B cell (primary cell): Measurements from ENCODE around the gene HIPK4. TPM values are rescaled to one million over a fixed set of nuclear protein-coding genes. Genes with fewer than 3 reads are reported as not detected.
"Not testable (repeated sequence)": the region's sequence is repeated elsewhere in the genome, so short reads cannot be mapped to it uniquely, and the experiment has no call there.

Experiments
- ATAC-seq: fragments of 200-7000 bp; cut with Tn5 transposase; one replicate; pipeline ENCODE4 v1.10.0; 2021; ENCODE audit warnings: low read depth, mild to moderate bottlenecking, moderate number of reproducible peaks, moderate library complexity
- CTCF ChIA-PET: fragments of 350-600 bp; sonication (Branson Sonifier 250); formaldehyde crosslinking; loops from one replicate; lab custom pipeline; 2021; ENCODE audit warnings: antibody characterized with exemption, inconsistent platforms; lab: Charles Lee
- POLR2A ChIA-PET: fragments of 350-600 bp; sonication (Branson Sonifier 250); formaldehyde crosslinking; loops from one replicate; lab custom pipeline; 2021; ENCODE audit warnings: antibody characterized with exemption; lab: Charles Lee
- DNase-seq: peaks from one replicate; pipeline ENCODE4 v3.0.0; 2013
- H2AFZ ChIP-seq: 2 replicates; pipeline ENCODE4 v1.6.1; 2012; ENCODE audit warnings: mild to moderate bottlenecking, low read depth, low read length; ENCODE audit not compliant: insufficient read depth, poor library complexity, severe bottlenecking
- H3K27ac ChIP-seq, 2 donors: 1 replicate in 1 of 2; 2 replicates in 1 of 2; pipeline ENCODE4 v1.5.1; 2012 to 2013; ENCODE audit warnings: low read length in 2 of 2, mild to moderate bottlenecking in 2 of 2, moderate library complexity in 1 of 2
- H3K27me3 ChIP-seq, 4 experiments: fragments of 200-600 bp in 1 of 4; sonication (generic) in 1 of 4; replicated peaks in 1 of 4; 1 replicate in 2 of 4; 2 replicates in 2 of 4; pipeline versions ENCODE4 v1.6.1 to v1.7.0; 2013 to 2016; ENCODE audit warnings: low read length in 3 of 4, mild to moderate bottlenecking in 2 of 4, mixed read lengths in 1 of 4, moderate library complexity in 1 of 4; ENCODE audit not compliant: insufficient read depth in 4 of 4, control insufficient read depth in 3 of 4; ENCODE audit errors: control extremely low read depth in 1 of 4
- H3K36me3 ChIP-seq, 2 experiments: replicated peaks in 1 of 2; 1 replicate in 1 of 2; 2 replicates in 1 of 2; pipeline versions ENCODE4 v1.6.1 to v1.7.1; 2013; ENCODE audit warnings: low read length in 1 of 2; ENCODE audit not compliant: insufficient read depth in 2 of 2, control insufficient read depth in 1 of 2; ENCODE audit errors: control extremely low read depth in 1 of 2, extremely low read depth in 1 of 2
- H3K4me1 ChIP-seq, 2 donors: fragments of 200-600 bp in 1 of 2; sonication (generic) in 1 of 2; 1 replicate in 1 of 2; 2 replicates in 1 of 2; pipeline versions ENCODE4 v1.5.1 to v1.6.1; 2013 to 2017; ENCODE audit warnings: low read length in 2 of 2; ENCODE audit not compliant: control insufficient read depth in 2 of 2, insufficient read depth in 2 of 2
- H3K4me2 ChIP-seq: replicated peaks from 2 replicates; pipeline ENCODE3; 2012; ENCODE audit warnings: mild to moderate bottlenecking, low read depth, low read length; ENCODE audit not compliant: poor library complexity, severe bottlenecking
- H3K4me3 ChIP-seq, 5 experiments: fragments of 200-600 bp in 1 of 5; sonication (generic) in 1 of 5; 1 replicate in 3 of 5; 2 replicates in 2 of 5; pipeline versions ENCODE4 v1.5.1 to v1.7.0; 2011 to 2016; ENCODE audit warnings: low read length in 4 of 5, mild to moderate bottlenecking in 4 of 5, low read depth in 2 of 5, control low read depth in 1 of 5, moderate library complexity in 1 of 5; ENCODE audit not compliant: insufficient read depth in 1 of 5; ENCODE audit errors: control extremely low read depth in 1 of 5, extremely low read depth in 1 of 5
- H3K79me2 ChIP-seq: fragments of 200-600 bp; sonication (generic); one replicate; pipeline ENCODE4 v1.6.0; 2016; ENCODE audit warnings: low read length; ENCODE audit not compliant: control insufficient read depth, insufficient read depth
- H3K9ac ChIP-seq: fragments of 200-600 bp; sonication (generic); 2 replicates; pipeline ENCODE4 v1.6.1; 2017; ENCODE audit warnings: mild to moderate bottlenecking, low read length, moderate library complexity
- H3K9me3 ChIP-seq, 3 donors: one replicate each; pipeline versions ENCODE4 v1.6.1 to v1.7.1; 2013; ENCODE audit warnings: low read length in 2 of 3; ENCODE audit not compliant: control insufficient read depth in 2 of 3, insufficient read depth in 1 of 3; ENCODE audit errors: control extremely low read depth in 1 of 3
- H4K20me1 ChIP-seq: 2 replicates; pipeline ENCODE4 v1.6.0; 2012; ENCODE audit warnings: mild to moderate bottlenecking, low read length; ENCODE audit not compliant: insufficient read depth, control insufficient read depth, poor library complexity, severe bottlenecking
- H3K27ac Mint-ChIP-seq: one replicate; pipeline ENCODE4 v1.8.0; 2021; ENCODE audit warnings: mixed read lengths
- H3K27me3 Mint-ChIP-seq: one replicate; pipeline ENCODE4 v1.8.0; 2021; ENCODE audit warnings: mixed read lengths
- H3K4me1 Mint-ChIP-seq: one replicate; pipeline ENCODE4 v1.8.0; 2021; ENCODE audit warnings: mixed read lengths
- H3K4me3 Mint-ChIP-seq: one replicate; pipeline ENCODE4 v1.8.0; 2021; ENCODE audit warnings: mixed read lengths
- H3K9me3 Mint-ChIP-seq: one replicate; pipeline ENCODE4 v1.8.0; 2022; ENCODE audit warnings: mixed read lengths; ENCODE audit not compliant: insufficient read depth
- CTCF ChIP-seq: fragments of 200-600 bp; IDR thresholded peaks from one replicate; pipeline ENCODE4 v1.8.0; 2022; ENCODE audit warnings: antibody characterized with exemption, mild to moderate bottlenecking
- EZH2 ChIP-seq: IDR thresholded peaks from 2 replicates; pipeline ENCODE4 v1.6.1; 2012; ENCODE audit warnings: borderline replicate concordance, low read depth, mild to moderate bottlenecking, moderate library complexity, low read length; ENCODE audit not compliant: insufficient read depth, poor library complexity, severe bottlenecking
- WGBS: methylation state at CpG from one replicate; pipeline ENCODE4 v1.1.5; 2013; ENCODE audit warnings: missing lambda C conversion rate; ENCODE audit not compliant: insufficient coverage; 5-methylcytosine and 5-hydroxymethylcytosine counted together
- intact Hi-C: fragments of 100-400 bp; cut with micrococcal nuclease; formaldehyde crosslinking; loops from one replicate; pipeline ENCODE4 v1.10.0; 2022
- polyA plus RNA-seq: library from polyadenylated mRNA; depleted of rRNA; stranded (reverse); fragments of >200 nt; gene quantifications from 2 replicates; pipeline ENCODE4 v1.2.3, GENCODE V29; 2012
- total RNA-seq, 2 donors: library from RNA; stranded (reverse); fragments of 120-200 nt in 1 of 2; gene quantifications; 1 replicate in 1 of 2; 2 replicates in 1 of 2; pipeline versions ENCODE4 v1.2.3 to v1.2.4, GENCODE V29; 2013 to 2022

HIPK4 gene
- total and polyA plus RNA-seq, 2 donors (not counting 1 experiment from before 2014, with no cell fraction given) = 0.04 to 0.20 TPM

- Histone ChIP-seq H3K27ac (no peak overlapping the region), H3K4me1 (no peaks in the 10 kb centered on the region), H3K9ac (no peak overlapping the region), H4K20me1 (no peaks in the 10 kb centered on the region), H3K4me3 (no peak overlapping the region), H3K4me2 (no peak overlapping the region), H3K9me3 (no peaks in the 10 kb centered on the region), H3K79me2 (no peaks in the 10 kb centered on the region), H3K27me3 (no peaks in the 10 kb centered on the region), H3K36me3 (peaks cover 0 to 33% of the 10 kb centered on the region in 2 experiments), H2AFZ (no peak overlapping the region)
- ATAC-seq = no peak
- Mint-ChIP-seq H3K9me3 (no peaks in the 10 kb centered on the region), H3K4me1 (no peaks in the 10 kb centered on the region), H3K27me3 (no peaks in the 10 kb centered on the region), H3K4me3 (no peak overlapping the region), H3K27ac (no peak overlapping the region)
- intact Hi-C loops = no loop called here
- TF ChIP-seq CTCF (no peak), EZH2 (no peak)
- ChIA-PET CTCF (interaction anchor here (1.1 kb wide), 1 partner anchor 9 kb away, joined by 3 read pairs; no protein-coding TSS in a partner anchor), POLR2A (no interaction called here)
- 92% methylated on average over 5 of the region's 7 CpGs for WGBS
- DNase-seq = no peak
Observed at GRCh38 chr19:40370997-40371801, 18.8 kb downstream of the HIPK4 start.

GRCh38 chr19:40370253-40370652 is 19.7 kb downstream of the HIPK4 start:
- CTCF ChIA-PET, H3K9me3 ChIP-seq, H3K4me2 ChIP-seq, ATAC-seq, H3K4me1 Mint-ChIP-seq, H3K79me2 ChIP-seq, intact Hi-C loops, H3K27me3 ChIP-seq, DNase-seq, POLR2A ChIA-PET, H3K4me3 ChIP-seq, H3K27ac ChIP-seq, H3K27ac Mint-ChIP-seq, H3K4me1 ChIP-seq, H3K9me3 Mint-ChIP-seq, H2AFZ ChIP-seq, H4K20me1 ChIP-seq, H3K9ac ChIP-seq, H3K4me3 Mint-ChIP-seq, H3K27me3 Mint-ChIP-seq: not testable (repeated sequence)
- peaks cover 0 to 33% of the 10 kb centered on the region in 2 experiments for H3K36me3 ChIP-seq
- WGBS = 100% methylated on average over 1 of the region's 3 CpGs
